Measurements from ENCODE around the gene PSIP1. TPM values are rescaled to one million over a fixed set of nuclear protein-coding genes. Genes with fewer than 3 reads are reported as not detected.

Gene PSIP1
- total and polyA plus RNA-seq, 9 of the 15 experiments (the other 6 are each of a cell fraction or from before 2014, with no cell fraction given): 18.8 to 119 (median 59.9) TPM

- TF ChIP-seq HINFP (tag; conservative IDR thresholded peaks at IDR 0.05; ENCODE audit: low read depth) (no peak), HDAC2 (IDR thresholded peaks at IDR 0.05) (no peak), ZBTB2 (IDR thresholded peaks at IDR 0.05) (no peak), CCNT2 (IDR thresholded peaks at IDR 0.05; ENCODE audit: borderline replicate concordance, extremely low read depth, insufficient read length, low read depth, low read length) (no peak), NEUROD1 (IDR thresholded peaks at IDR 0.05; ENCODE audit: borderline replicate concordance, low read depth, low read length, partially characterized antibody) (no peak), HNRNPL (IDR thresholded peaks at IDR 0.05; ENCODE audit: low read depth, low read length) (no peak), PURB (CRISPR knock-in tag; IDR thresholded peaks at IDR 0.05; ENCODE audit: low read depth) (no peak)
These were observed 18.8 kb downstream of the PSIP1 start (continued) for GRCh38 chr9:15491950-15492349.

Measured in K562 (cell line).